ENCODE data around the gene MVB12A. TPM values are rescaled to one million over a fixed set of nuclear protein-coding genes. Genes with fewer than 3 reads are reported as not detected.

The MVB12A gene
- total and polyA plus RNA-seq, 2 of the 8 experiments (the other 6 are each of a cell fraction or from before 2014, with no cell fraction given), result 37.9 to 76.6 TPM

- TF ChIP-seq KDM4A (IDR thresholded peaks at IDR 0.05; ENCODE audit: low read depth, low read length, severe bottlenecking) (no peak), SUZ12 (IDR thresholded peaks at IDR 0.05; ENCODE audit: low read length) (no peak), TCF12 (IDR thresholded peaks at IDR 0.05; ENCODE audit: low read depth, low read length) (no peak), CHD1 (IDR thresholded peaks at IDR 0.05; ENCODE audit: low read depth, low read length) (no peak), TBP (IDR thresholded peaks at IDR 0.05; ENCODE audit: low read depth, low read length) (peak; percentile 36; the same call in 1 of the 2 replicates), EGR1 (IDR thresholded peaks at IDR 0.05; ENCODE audit: borderline replicate concordance, low read depth, low read length) (no peak), SIN3A (conservative IDR thresholded peaks at IDR 0.05 in 1 of 2, IDR thresholded peaks at IDR 0.05 in 1 of 2; ENCODE audit: low read depth in 1 of 2, low read length in 2 of 2) (no peak), SP4 (IDR thresholded peaks at IDR 0.05; ENCODE audit: low read length) (no peak), HDAC2 (IDR thresholded peaks at IDR 0.05; ENCODE audit: borderline replicate concordance in 1 of 2, low read depth in 2 of 2, low read length in 2 of 2) (no peak), FOSL1 (IDR thresholded peaks at IDR 0.05; ENCODE audit: insufficient read depth, low read depth, low read length) (no peak), YY1 (IDR thresholded peaks at IDR 0.05; ENCODE audit: low read depth, low read length) (no peak), TAF7 (optimal IDR thresholded peaks at IDR 0.05; ENCODE audit: borderline replicate concordance, low read depth, low read length) (peak; percentile 70), POLR2A (IDR thresholded peaks at IDR 0.05; ENCODE audit: control extremely low read depth in 1 of 2, low read depth in 2 of 2, low read length in 2 of 2) (peak in 1 of 2 experiments; percentile 40; a peak in 1 of 3 replicates), RBBP5 (IDR thresholded peaks at IDR 0.05; ENCODE audit: borderline replicate concordance, low read depth, low read length) (0 out of 2 replicates have a peak, but pooled peaks have one; percentile 38), JUN (IDR thresholded peaks at IDR 0.05; ENCODE audit: low read depth, low read length) (no peak), SRF (IDR thresholded peaks at IDR 0.05; ENCODE audit: low read depth, low read length) (no peak), TAF1 (IDR thresholded peaks at IDR 0.05; ENCODE audit: low read depth, low read length) (0 out of 2 replicates have a peak, but pooled peaks have one; percentile 23), RNF2 (IDR thresholded peaks at IDR 0.05; ENCODE audit: borderline replicate concordance, low read depth, low read length, missing control alignments, poor library complexity, severe bottlenecking) (no peak), PHF8 (conservative IDR thresholded peaks at IDR 0.05; ENCODE audit: low read depth, low read length) (no peak)
- TF ChIP-seq, protein P1, sequence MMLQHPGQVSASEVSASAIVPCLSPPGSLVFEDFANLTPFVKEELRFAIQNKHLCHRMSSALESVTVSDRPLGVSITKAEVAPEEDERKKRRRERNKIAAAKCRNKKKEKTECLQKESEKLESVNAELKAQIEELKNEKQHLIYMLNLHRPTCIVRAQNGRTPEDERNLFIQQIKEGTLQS (IDR thresholded peaks at IDR 0.05; ENCODE audit: insufficient read depth, low read depth, low read length), result no peak
- TF ChIP-seq, protein P2, sequence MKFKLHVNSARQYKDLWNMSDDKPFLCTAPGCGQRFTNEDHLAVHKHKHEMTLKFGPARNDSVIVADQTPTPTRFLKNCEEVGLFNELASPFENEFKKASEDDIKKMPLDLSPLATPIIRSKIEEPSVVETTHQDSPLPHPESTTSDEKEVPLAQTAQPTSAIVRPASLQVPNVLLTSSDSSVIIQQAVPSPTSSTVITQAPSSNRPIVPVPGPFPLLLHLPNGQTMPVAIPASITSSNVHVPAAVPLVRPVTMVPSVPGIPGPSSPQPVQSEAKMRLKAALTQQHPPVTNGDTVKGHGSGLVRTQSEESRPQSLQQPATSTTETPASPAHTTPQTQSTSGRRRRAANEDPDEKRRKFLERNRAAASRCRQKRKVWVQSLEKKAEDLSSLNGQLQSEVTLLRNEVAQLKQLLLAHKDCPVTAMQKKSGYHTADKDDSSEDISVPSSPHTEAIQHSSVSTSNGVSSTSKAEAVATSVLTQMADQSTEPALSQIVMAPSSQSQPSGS (IDR thresholded peaks at IDR 0.05; ENCODE audit: low read length), result no peak
Measured at GRCh38 chr19:17405250-17406045, 14.4 kb upstream of the MVB12A start, which contains the start of gene BST2 (continued).
